ENCODE measurements around the gene F10. TPM values are rescaled to one million over a fixed set of nuclear protein-coding genes. Genes with fewer than 3 reads are reported as not detected.

The F10 gene
- total and polyA plus RNA-seq, 11 donors: 2.4 to 13.6 (median 9.2) TPM

GRCh38 chr13:113117911-113118260 lies 4.7 kb upstream of the F10 start:
- H3K27me3 ChIP-seq: no peaks in the 10 kb centered on the region
- peaks cover 0 to 3% (median 0%) of the 10 kb centered on the region in 12 donors for H3K4me1 ChIP-seq
- no peak overlapping the region for H3K27ac ChIP-seq
- DNase-seq (peak in 1 of 5 donors; percentile 3), ATAC-seq (no peak)
- no peaks in the 10 kb centered on the region for H3K36me3 ChIP-seq
- WGBS, 4 donors: 81 to 87% (median 84%) methylated on average over 4 to 9 of the region's 9 CpGs
- H3K4me3 ChIP-seq: no peak overlapping the region
- no peak for TF ChIP-seq POLR2A (IDR thresholded peaks at IDR 0.05)
- TF ChIP-seq, protein P1, sequence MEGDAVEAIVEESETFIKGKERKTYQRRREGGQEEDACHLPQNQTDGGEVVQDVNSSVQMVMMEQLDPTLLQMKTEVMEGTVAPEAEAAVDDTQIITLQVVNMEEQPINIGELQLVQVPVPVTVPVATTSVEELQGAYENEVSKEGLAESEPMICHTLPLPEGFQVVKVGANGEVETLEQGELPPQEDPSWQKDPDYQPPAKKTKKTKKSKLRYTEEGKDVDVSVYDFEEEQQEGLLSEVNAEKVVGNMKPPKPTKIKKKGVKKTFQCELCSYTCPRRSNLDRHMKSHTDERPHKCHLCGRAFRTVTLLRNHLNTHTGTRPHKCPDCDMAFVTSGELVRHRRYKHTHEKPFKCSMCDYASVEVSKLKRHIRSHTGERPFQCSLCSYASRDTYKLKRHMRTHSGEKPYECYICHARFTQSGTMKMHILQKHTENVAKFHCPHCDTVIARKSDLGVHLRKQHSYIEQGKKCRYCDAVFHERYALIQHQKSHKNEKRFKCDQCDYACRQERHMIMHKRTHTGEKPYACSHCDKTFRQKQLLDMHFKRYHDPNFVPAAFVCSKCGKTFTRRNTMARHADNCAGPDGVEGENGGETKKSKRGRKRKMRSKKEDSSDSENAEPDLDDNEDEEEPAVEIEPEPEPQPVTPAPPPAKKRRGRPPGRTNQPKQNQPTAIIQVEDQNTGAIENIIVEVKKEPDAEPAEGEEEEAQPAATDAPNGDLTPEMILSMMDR (IDR thresholded peaks at IDR 0.05): no peak
- intact Hi-C loops (cut with DNase I): no loop called here
- no peaks in the 10 kb centered on the region for H3K9me3 ChIP-seq

- ATAC-seq (no peak), DNase-seq (peak in 1 of 5 donors; percentile 16)
- H3K4me1 ChIP-seq: peaks cover 0 to 8% (median 1%) of the 10 kb centered on the region in 12 donors
- TF ChIP-seq, protein P1 (IDR thresholded peaks at IDR 0.05): no peak
- TF ChIP-seq POLR2A (IDR thresholded peaks at IDR 0.05): no peak
- no peaks in the 10 kb centered on the region for H3K27me3 ChIP-seq
- 87 to 93% (median 90%) methylated on average over 29 to 42 of the region's 42 CpGs for WGBS, 4 donors
- intact Hi-C loops (cut with DNase I): no loop called here
- H3K36me3 ChIP-seq: no peaks in the 10 kb centered on the region
- H3K9me3 ChIP-seq: no peaks in the 10 kb centered on the region
- no peak overlapping the region for H3K4me3 ChIP-seq
- H3K27ac ChIP-seq: no peak overlapping the region
Observed at GRCh38 chr13:113118261-113119021, 4.2 kb upstream of the F10 start.

DNA sequence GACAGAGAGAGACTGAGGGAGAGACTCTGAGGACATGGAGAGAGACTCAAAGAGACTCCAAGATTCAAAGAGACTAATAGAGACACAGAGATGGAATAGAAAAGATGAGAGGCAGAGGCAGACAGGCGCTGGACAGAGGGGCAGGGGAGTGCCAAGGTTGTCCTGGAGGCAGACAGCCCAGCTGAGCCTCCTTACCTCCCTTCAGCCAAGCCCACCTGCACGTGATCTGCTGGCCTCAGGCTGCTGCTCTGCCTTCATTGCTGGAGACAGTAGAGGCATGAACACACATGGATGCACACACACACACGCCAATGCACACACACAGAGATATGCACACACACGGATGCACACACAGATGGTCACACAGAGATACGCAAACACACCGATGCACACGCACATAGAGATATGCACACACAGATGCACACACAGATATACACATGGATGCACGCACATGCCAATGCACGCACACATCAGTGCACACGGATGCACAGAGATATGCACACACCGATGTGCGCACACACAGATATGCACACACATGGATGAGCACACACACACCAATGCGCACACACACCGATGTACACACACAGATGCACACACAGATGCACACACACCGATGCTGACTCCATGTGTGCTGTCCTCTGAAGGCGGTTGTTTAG lies 3.3 kb upstream of the F10 start:
- no peaks in the 10 kb centered on the region for H3K9me3 ChIP-seq
- H3K4me3 ChIP-seq: no peak overlapping the region
- H3K36me3 ChIP-seq: no peaks in the 10 kb centered on the region
- intact Hi-C loops (cut with DNase I): no loop called here
- H3K27me3 ChIP-seq: no peaks in the 10 kb centered on the region
- H3K4me1 ChIP-seq: peaks cover 0 to 10% (median 3%) of the 10 kb centered on the region in 12 donors
- TF ChIP-seq POLR2A (IDR thresholded peaks at IDR 0.05): no peak
- TF ChIP-seq, protein P1 (IDR thresholded peaks at IDR 0.05): no peak
- no peak for DNase-seq
- H3K27ac ChIP-seq: no peak overlapping the region
- 84 to 89% (median 88%) methylated on average over 16 of the region's 16 CpGs for WGBS, 4 donors
- no peak for ATAC-seq

DNA sequence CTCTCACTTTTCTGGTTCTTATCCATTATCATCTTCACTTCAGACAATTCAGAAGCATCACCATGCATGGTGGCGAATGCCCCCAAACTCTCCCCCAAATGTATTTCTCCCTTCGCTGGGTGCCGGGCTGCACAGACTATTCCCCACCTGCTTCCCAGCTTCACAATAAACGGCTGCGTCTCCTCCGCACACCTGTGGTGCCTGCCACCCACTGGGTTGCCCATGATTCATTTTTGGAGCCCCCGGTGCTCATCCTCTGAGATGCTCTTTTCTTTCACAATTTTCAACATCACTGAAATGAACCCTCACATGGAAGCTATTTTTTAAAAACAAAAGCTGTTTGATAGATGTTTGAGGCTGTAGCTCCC lies 2.8 kb upstream of the F10 start:
- Histone ChIP-seq H3K36me3 (no peaks in the 10 kb centered on the region), H3K27ac (no peak overlapping the region), H3K27me3 (no peaks in the 10 kb centered on the region), H3K4me1 (peaks cover 0 to 10% (median 3%) of the 10 kb centered on the region in 12 donors), H3K9me3 (no peaks in the 10 kb centered on the region), H3K4me3 (no peak overlapping the region)
- intact Hi-C loops (cut with DNase I): no loop called here
- TF ChIP-seq POLR2A (IDR thresholded peaks at IDR 0.05): no peak
- 83 to 92% (median 89%) methylated on average over 7 of the region's 7 CpGs for WGBS, 4 donors
- peak in 1 of 5 donors; percentile 1 for DNase-seq
- no peak for ATAC-seq

Measured in heart left ventricle (tissue), 16 donors.